Keratinocyte (primary cell): ENCODE results near the gene PRAF2.

Experiments
- EZH2 ChIP-seq: IDR thresholded peaks from one replicate; pipeline ENCODE4 v1.6.1; 2012; ENCODE audit warnings: inconsistent platforms, mild to moderate bottlenecking, low read length, moderate library complexity
- TF ChIP-seq, protein P1 (sequence below), 3 experiments: IDR thresholded peaks in 1 of 3; conservative IDR thresholded peaks in 1 of 3; optimal IDR thresholded peaks in 1 of 3; 2 replicates in 2 of 3; 3 replicates in 1 of 3; pipeline versions ENCODE3 to v1.5.1; 2011; ENCODE audit warnings: low read length in 3 of 3, mild to moderate bottlenecking in 3 of 3, moderate library complexity in 2 of 3, control low read depth in 1 of 3, inconsistent platforms in 1 of 3; ENCODE audit not compliant: insufficient read depth in 2 of 3; ENCODE audit errors: extremely low read depth in 1 of 3

DNA sequence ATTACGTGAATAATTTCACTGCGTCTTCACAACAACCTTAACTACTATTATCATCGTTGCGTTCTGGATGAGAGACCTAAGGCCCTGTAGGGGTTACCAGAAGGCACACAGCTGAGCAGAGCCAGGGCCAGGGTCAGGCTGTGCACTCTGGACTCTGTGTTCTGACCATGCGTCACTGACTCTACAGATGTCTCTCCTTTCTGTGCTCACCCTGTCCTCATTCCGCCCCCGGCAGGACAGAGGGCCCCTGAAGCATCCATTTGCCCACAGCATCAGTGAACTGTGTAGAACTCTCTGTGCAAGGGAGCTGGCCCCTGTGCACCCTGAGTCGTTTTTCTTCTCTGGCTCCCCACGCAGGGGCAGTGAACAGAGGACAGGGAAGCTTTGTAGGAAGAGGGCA, 28.4 kb upstream of the PRAF2 start:
- TF ChIP-seq, protein P1, sequence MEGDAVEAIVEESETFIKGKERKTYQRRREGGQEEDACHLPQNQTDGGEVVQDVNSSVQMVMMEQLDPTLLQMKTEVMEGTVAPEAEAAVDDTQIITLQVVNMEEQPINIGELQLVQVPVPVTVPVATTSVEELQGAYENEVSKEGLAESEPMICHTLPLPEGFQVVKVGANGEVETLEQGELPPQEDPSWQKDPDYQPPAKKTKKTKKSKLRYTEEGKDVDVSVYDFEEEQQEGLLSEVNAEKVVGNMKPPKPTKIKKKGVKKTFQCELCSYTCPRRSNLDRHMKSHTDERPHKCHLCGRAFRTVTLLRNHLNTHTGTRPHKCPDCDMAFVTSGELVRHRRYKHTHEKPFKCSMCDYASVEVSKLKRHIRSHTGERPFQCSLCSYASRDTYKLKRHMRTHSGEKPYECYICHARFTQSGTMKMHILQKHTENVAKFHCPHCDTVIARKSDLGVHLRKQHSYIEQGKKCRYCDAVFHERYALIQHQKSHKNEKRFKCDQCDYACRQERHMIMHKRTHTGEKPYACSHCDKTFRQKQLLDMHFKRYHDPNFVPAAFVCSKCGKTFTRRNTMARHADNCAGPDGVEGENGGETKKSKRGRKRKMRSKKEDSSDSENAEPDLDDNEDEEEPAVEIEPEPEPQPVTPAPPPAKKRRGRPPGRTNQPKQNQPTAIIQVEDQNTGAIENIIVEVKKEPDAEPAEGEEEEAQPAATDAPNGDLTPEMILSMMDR (optimal IDR thresholded peaks at IDR 0.05 in 1 of 3, IDR thresholded peaks at IDR 0.05 in 1 of 3, conservative IDR thresholded peaks at IDR 0.05 in 1 of 3; ENCODE audit: extremely low read depth in 1 of 3, insufficient read depth in 2 of 3, low read length in 3 of 3): no peak
- no peak for TF ChIP-seq EZH2
